PFSK-1 (cell line): ENCODE measurements around the gene TP53BP2.

Experiments used
- FOXP2 ChIP-seq: optimal IDR thresholded peaks from 2 replicates; pipeline ENCODE3; 2011; ENCODE audit warnings: borderline replicate concordance, control low read depth, inconsistent platforms; ENCODE audit not compliant: insufficient read depth; ENCODE audit errors: extremely low read length, extremely low read depth
- POLR2AphosphoS5 ChIP-seq: IDR thresholded peaks from 2 replicates; pipeline ENCODE4 v1.6.1; 2012; ENCODE audit warnings: low read depth, mild to moderate bottlenecking, control low read depth, low read length, moderate library complexity
- REST ChIP-seq, 2 experiments: IDR thresholded peaks; 2 replicates each; pipeline versions ENCODE4 v1.6.1 to v1.8.0; 2011 to 2012; ENCODE audit warnings: low read depth in 2 of 2, low read length in 2 of 2, control low read depth in 1 of 2, inconsistent platforms in 1 of 2, mild to moderate bottlenecking in 1 of 2, moderate library complexity in 1 of 2; ENCODE audit not compliant: insufficient read depth in 1 of 2
- SIN3A ChIP-seq: IDR thresholded peaks from 2 replicates; pipeline ENCODE4 v1.6.1; 2012; ENCODE audit warnings: mild to moderate bottlenecking, low read length, moderate library complexity, borderline replicate concordance; ENCODE audit not compliant: insufficient read depth
- TAF1 ChIP-seq: IDR thresholded peaks from 2 replicates; pipeline ENCODE4 v1.6.1; 2012; ENCODE audit warnings: low read length, control low read depth, borderline replicate concordance; ENCODE audit not compliant: insufficient read depth

TP53BP2 gene

GRCh38 chr1:223760833-223761232 lies 84.9 kb downstream of the TP53BP2 start:
- TF ChIP-seq FOXP2, result no peak
- TF ChIP-seq REST (IDR thresholded peaks at IDR 0.05; ENCODE audit: insufficient read depth in 1 of 2, low read depth in 2 of 2, low read length in 2 of 2), result no peak
- TF ChIP-seq SIN3A, result no peak
- TF ChIP-seq TAF1, result no peak
- no peak for TF ChIP-seq POLR2AphosphoS5

- TF ChIP-seq TAF1, result no peak
- TF ChIP-seq POLR2AphosphoS5, result no peak
- no peak for TF ChIP-seq REST (IDR thresholded peaks at IDR 0.05; ENCODE audit: insufficient read depth in 1 of 2, low read depth in 2 of 2, low read length in 2 of 2)
- TF ChIP-seq SIN3A, result no peak
- TF ChIP-seq FOXP2, result no peak
Measured at GRCh38 chr1:223759273-223759672, 86.5 kb downstream of the TP53BP2 start.

- TF ChIP-seq SIN3A, result no peak
- no peak for TF ChIP-seq POLR2AphosphoS5
- TF ChIP-seq REST (IDR thresholded peaks at IDR 0.05; ENCODE audit: insufficient read depth in 1 of 2, low read depth in 2 of 2, low read length in 2 of 2), result no peak
- no peak for TF ChIP-seq TAF1
- TF ChIP-seq FOXP2, result no peak
Measured at GRCh38 chr1:223758734-223759133, 87.0 kb downstream of the TP53BP2 start.

GRCh38 chr1:223756806-223757700 lies 88.7 kb downstream of the TP53BP2 start:
- no peak for TF ChIP-seq TAF1
- TF ChIP-seq REST (IDR thresholded peaks at IDR 0.05; ENCODE audit: insufficient read depth in 1 of 2, low read depth in 2 of 2, low read length in 2 of 2), result no peak
- no peak for TF ChIP-seq POLR2AphosphoS5
- TF ChIP-seq FOXP2, result no peak
- TF ChIP-seq SIN3A, result no peak
